Mammary epithelial cell (primary cell): Measurements from ENCODE around the gene CHAC1.

ENCODE experiments used
- EZH2 ChIP-seq: IDR thresholded peaks from 2 replicates; pipeline ENCODE4 v1.6.1; 2012; ENCODE audit warnings: low read length, inconsistent platforms, borderline replicate concordance
- TF ChIP-seq, protein P1 (sequence below), 2 donors: IDR thresholded peaks in 1 of 2; conservative IDR thresholded peaks in 1 of 2; 2 replicates each; pipeline ENCODE4 v1.5.1; 2011 to 2012; ENCODE audit warnings: inconsistent platforms in 2 of 2, low read length in 2 of 2, mild to moderate bottlenecking in 2 of 2, control low read depth in 1 of 2, low read depth in 1 of 2; ENCODE audit not compliant: insufficient read depth in 1 of 2; ENCODE audit errors: extremely low read depth in 1 of 2

DNA sequence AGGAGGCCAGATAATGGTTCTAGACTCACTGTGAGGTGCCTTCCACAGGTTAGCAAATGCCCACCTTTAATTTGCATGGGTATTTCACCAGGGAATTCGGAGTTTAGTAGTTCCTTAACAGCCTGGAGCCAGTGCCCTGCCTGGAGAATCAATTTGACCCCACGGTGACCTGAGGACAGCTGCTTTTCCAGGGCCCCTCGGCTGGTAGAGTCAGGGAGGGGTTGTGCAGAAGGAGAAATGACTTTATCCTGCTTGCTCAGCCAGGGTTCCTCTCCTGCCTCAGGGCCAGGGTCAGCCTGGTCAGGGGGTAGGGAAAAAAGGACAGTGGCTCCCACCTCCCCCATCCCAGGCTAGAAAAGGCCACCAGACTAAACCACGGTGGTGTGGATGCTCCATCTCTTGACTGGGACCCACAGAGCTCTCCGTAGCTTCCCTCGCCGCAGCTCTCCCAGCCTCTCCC lies 12.2 kb upstream of the CHAC1 start:
- TF ChIP-seq EZH2, result no peak
- TF ChIP-seq, protein P1, sequence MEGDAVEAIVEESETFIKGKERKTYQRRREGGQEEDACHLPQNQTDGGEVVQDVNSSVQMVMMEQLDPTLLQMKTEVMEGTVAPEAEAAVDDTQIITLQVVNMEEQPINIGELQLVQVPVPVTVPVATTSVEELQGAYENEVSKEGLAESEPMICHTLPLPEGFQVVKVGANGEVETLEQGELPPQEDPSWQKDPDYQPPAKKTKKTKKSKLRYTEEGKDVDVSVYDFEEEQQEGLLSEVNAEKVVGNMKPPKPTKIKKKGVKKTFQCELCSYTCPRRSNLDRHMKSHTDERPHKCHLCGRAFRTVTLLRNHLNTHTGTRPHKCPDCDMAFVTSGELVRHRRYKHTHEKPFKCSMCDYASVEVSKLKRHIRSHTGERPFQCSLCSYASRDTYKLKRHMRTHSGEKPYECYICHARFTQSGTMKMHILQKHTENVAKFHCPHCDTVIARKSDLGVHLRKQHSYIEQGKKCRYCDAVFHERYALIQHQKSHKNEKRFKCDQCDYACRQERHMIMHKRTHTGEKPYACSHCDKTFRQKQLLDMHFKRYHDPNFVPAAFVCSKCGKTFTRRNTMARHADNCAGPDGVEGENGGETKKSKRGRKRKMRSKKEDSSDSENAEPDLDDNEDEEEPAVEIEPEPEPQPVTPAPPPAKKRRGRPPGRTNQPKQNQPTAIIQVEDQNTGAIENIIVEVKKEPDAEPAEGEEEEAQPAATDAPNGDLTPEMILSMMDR (conservative IDR thresholded peaks at IDR 0.05 in 1 of 2, IDR thresholded peaks at IDR 0.05 in 1 of 2; ENCODE audit: extremely low read depth in 1 of 2, insufficient read depth in 1 of 2, low read depth in 1 of 2, low read length in 2 of 2), result no peak
